H1 (cell line): ENCODE measurements around the gene MIER2. TPM values are rescaled to one million over a fixed set of nuclear protein-coding genes. Genes with fewer than 3 reads are reported as not detected.

Source experiments
- CTCF ChIA-PET: fragments of 300-600 bp; sonication (Branson Sonifier 250); formaldehyde crosslinking; loops from one replicate; lab custom pipeline; 2021; ENCODE audit not compliant: partially characterized antibody; lab: Charles Lee
- POLR2A ChIA-PET: fragments of 300-600 bp; sonication (Branson Sonifier 250); formaldehyde crosslinking; loops from one replicate; lab custom pipeline; 2021; ENCODE audit warnings: inconsistent platforms; ENCODE audit not compliant: partially characterized antibody; lab: Charles Lee
- DNase-seq, 2 experiments: peaks; one replicate each; pipeline versions ENCODE4 v3.0.0 to v3.0.0-alpha.2; 2010 to 2022; ENCODE audit warnings: low spot score in 2 of 2, low read depth in 1 of 2, mixed read lengths in 1 of 2
- FAIRE-seq: peaks from 2 replicates; lab custom pipeline; 2011; peaks lifted over from hg19 to GRCh38; lab: Jason Lieb, UNC
- H2AFZ ChIP-seq: 2 replicates; pipeline ENCODE4 v1.8.1; 2012; ENCODE audit warnings: low read length, inconsistent platforms
- H2AK5ac ChIP-seq: 2 replicates; pipeline ENCODE4 v1.6.1; 2013; ENCODE audit warnings: low read depth, low read length
- H2BK120ac ChIP-seq: replicated peaks from 2 replicates; pipeline ENCODE3; 2013; ENCODE audit warnings: low read depth, low read length, inconsistent platforms
- H2BK12ac ChIP-seq: 2 replicates; pipeline ENCODE4 v1.6.1; 2013; ENCODE audit warnings: low read depth, low read length
- H2BK15ac ChIP-seq: 2 replicates; pipeline ENCODE4 v1.6.1; 2013; ENCODE audit warnings: low read length
- H2BK20ac ChIP-seq: 2 replicates; pipeline ENCODE4 v1.6.1; 2013; ENCODE audit warnings: low read length
- H2BK5ac ChIP-seq: 2 replicates; pipeline ENCODE4 v1.6.1; 2013; ENCODE audit warnings: low read depth, low read length
- H3K14ac ChIP-seq: 2 replicates; pipeline ENCODE4 v1.6.1; 2013; ENCODE audit warnings: inconsistent platforms; ENCODE audit not compliant: insufficient read length
- H3K18ac ChIP-seq: 2 replicates; pipeline ENCODE4 v1.6.1; 2013; ENCODE audit warnings: low read length; ENCODE audit errors: extremely low read depth
- H3K23ac ChIP-seq: 2 replicates; pipeline ENCODE4 v1.6.1; 2013; ENCODE audit warnings: inconsistent platforms; ENCODE audit not compliant: insufficient read length
- H3K23me2 ChIP-seq: 2 replicates; pipeline ENCODE4 v1.6.1; 2013; ENCODE audit warnings: low read depth, low read length
- H3K27ac ChIP-seq: 2 replicates; pipeline ENCODE4 v1.6.1; 2011; ENCODE audit warnings: low read depth, low read length, inconsistent platforms
- H3K27me3 ChIP-seq, 4 experiments: replicated peaks in 1 of 4; 1 replicate in 1 of 4; 2 replicates in 3 of 4; pipeline versions ENCODE4 v1.6.1 to v1.8.1; 2011 to 2013; ENCODE audit warnings: low read length in 3 of 4, mild to moderate bottlenecking in 3 of 4, inconsistent platforms in 2 of 4, mixed read lengths in 2 of 4, moderate library complexity in 1 of 4; ENCODE audit not compliant: control insufficient read depth in 3 of 4, insufficient read depth in 3 of 4; ENCODE audit errors: extremely low read depth in 1 of 4
- H3K36me3 ChIP-seq, 4 experiments: 2 replicates each; pipeline versions ENCODE4 v1.6.1 to v1.8.1; 2011 to 2013; ENCODE audit warnings: mild to moderate bottlenecking in 4 of 4, low read length in 3 of 4, moderate library complexity in 2 of 4, control low read depth in 1 of 4, inconsistent platforms in 1 of 4; ENCODE audit not compliant: insufficient read depth in 4 of 4, control insufficient read depth in 2 of 4
- H3K4ac ChIP-seq: replicated peaks from 2 replicates; pipeline ENCODE3; 2013; ENCODE audit warnings: low read length, low read depth, mixed read lengths, inconsistent platforms; ENCODE audit not compliant: insufficient read length
- H3K4me1 ChIP-seq, 4 experiments: replicated peaks in 1 of 4; 1 replicate in 1 of 4; 2 replicates in 3 of 4; pipeline versions ENCODE4 v1.6.1 to v1.8.1; 2011 to 2013; ENCODE audit warnings: low read length in 3 of 4, inconsistent platforms in 2 of 4, mixed read lengths in 1 of 4; ENCODE audit not compliant: insufficient read depth in 4 of 4, control insufficient read depth in 3 of 4
- H3K4me2 ChIP-seq, 2 experiments: 2 replicates each; pipeline versions ENCODE4 v1.6.1 to v1.8.1; 2011 to 2013; ENCODE audit warnings: low read depth in 2 of 2, low read length in 2 of 2, control low read depth in 1 of 2, inconsistent platforms in 1 of 2, mild to moderate bottlenecking in 1 of 2; ENCODE audit not compliant: insufficient read depth in 1 of 2
- H3K4me3 ChIP-seq, 4 experiments: fragments of 200-600, 300-600 bp in 1 of 4; sonication (generic), shearing (Covaris generic), sonication (Bioruptor Twin) in 1 of 4; 2 replicates each; pipeline versions ENCODE4 v1.5.1 to v1.8.1; 2011 to 2016; ENCODE audit warnings: low read length in 4 of 4, low read depth in 3 of 4, control low read depth in 2 of 4, inconsistent platforms in 2 of 4, mild to moderate bottlenecking in 2 of 4, mixed read lengths in 1 of 4, moderate library complexity in 1 of 4; ENCODE audit not compliant: insufficient read depth in 2 of 4; ENCODE audit errors: extremely low read depth in 1 of 4
- H3K56ac ChIP-seq: replicated peaks from 2 replicates; pipeline ENCODE3; 2013; ENCODE audit warnings: low read depth, mild to moderate bottlenecking, mixed read lengths, low read length, inconsistent platforms; ENCODE audit not compliant: insufficient read length
- H3K79me1 ChIP-seq: 2 replicates; pipeline ENCODE4 v1.6.1; 2013; ENCODE audit warnings: low read depth, low read length, control low read depth
- H3K79me2 ChIP-seq, 2 experiments: 2 replicates each; pipeline versions ENCODE4 v1.6.1 to v1.8.1; 2012 to 2013; ENCODE audit warnings: low read length in 2 of 2, mild to moderate bottlenecking in 2 of 2, inconsistent platforms in 1 of 2; ENCODE audit not compliant: insufficient read depth in 2 of 2, control insufficient read depth in 1 of 2
- H3K9ac ChIP-seq, 4 experiments: replicated peaks in 1 of 4; 1 replicate in 1 of 4; 2 replicates in 3 of 4; pipeline versions ENCODE4 v1.6.1 to v1.8.1; 2011 to 2013; ENCODE audit warnings: low read depth in 3 of 4, low read length in 3 of 4, control low read depth in 2 of 4, mild to moderate bottlenecking in 2 of 4, moderate library complexity in 2 of 4, inconsistent platforms in 1 of 4; ENCODE audit errors: extremely low read depth in 1 of 4
- H3K9me3 ChIP-seq, 2 experiments: 2 replicates each; pipeline versions ENCODE4 v1.6.1 to v1.8.1; 2012 to 2013; ENCODE audit warnings: mild to moderate bottlenecking in 2 of 2, moderate library complexity in 2 of 2, control low read depth in 1 of 2, inconsistent platforms in 1 of 2, low read depth in 1 of 2, low read length in 1 of 2, mixed read lengths in 1 of 2; ENCODE audit not compliant: insufficient read depth in 2 of 2
- H4K20me1 ChIP-seq, 2 experiments: replicated peaks in 1 of 2; 2 replicates each; pipeline versions ENCODE3 to v1.8.1; 2011 to 2013; ENCODE audit warnings: inconsistent platforms in 2 of 2, low read length in 2 of 2, mild to moderate bottlenecking in 1 of 2; ENCODE audit not compliant: insufficient read depth in 2 of 2, control insufficient read depth in 1 of 2
- H4K5ac ChIP-seq: 2 replicates; pipeline ENCODE4 v1.6.1; 2013; ENCODE audit warnings: low read length, low read depth, mixed read lengths, inconsistent platforms; ENCODE audit not compliant: insufficient read length
- H4K8ac ChIP-seq: 2 replicates; pipeline ENCODE4 v1.8.0; 2013; ENCODE audit warnings: mild to moderate bottlenecking, moderate library complexity, low read length, inconsistent platforms; ENCODE audit not compliant: insufficient read depth; ENCODE audit errors: extremely low read depth
- H4K91ac ChIP-seq: replicated peaks from 2 replicates; pipeline ENCODE3; 2013; ENCODE audit warnings: low read length, mixed read lengths, inconsistent platforms; ENCODE audit not compliant: insufficient read length
- ASH2L ChIP-seq: fragments of 200-600, 300-600 bp; sonication (generic); IDR thresholded peaks from one replicate; pipeline ENCODE4 v1.7.1; 2017; ENCODE audit warnings: low read length
- EGR1 ChIP-seq: IDR thresholded peaks from 2 replicates; pipeline ENCODE4 v1.6.1; 2011; ENCODE audit warnings: low read depth, low read length, borderline replicate concordance
- EZH2 ChIP-seq: fragments of 200-600 bp; sonication (generic); IDR thresholded peaks from 2 replicates; pipeline ENCODE4 v1.7.1; 2012; ENCODE audit warnings: low read depth, mild to moderate bottlenecking, moderate library complexity, low read length, inconsistent platforms; ENCODE audit not compliant: severe bottlenecking
- JUN ChIP-seq: IDR thresholded peaks from 2 replicates; pipeline ENCODE4 v1.6.1; 2011; ENCODE audit warnings: low read depth, mild to moderate bottlenecking, improper control_type of control experiment, low read length
- KDM1A ChIP-seq: fragments of 200-600, 300-600 bp; sonication (generic); IDR thresholded peaks from 2 replicates; pipeline ENCODE4 v1.7.1; 2016; ENCODE audit warnings: mild to moderate bottlenecking, low read length, borderline replicate concordance
- RAD21 ChIP-seq, 2 experiments: IDR thresholded peaks in 1 of 2; conservative IDR thresholded peaks in 1 of 2; 2 replicates each; pipeline ENCODE4 v1.6.1; 2011; ENCODE audit warnings: low read depth in 2 of 2, low read length in 2 of 2, improper control_type of control experiment in 1 of 2, inconsistent platforms in 1 of 2, mild to moderate bottlenecking in 1 of 2, moderate library complexity in 1 of 2
- SIRT6 ChIP-seq: IDR thresholded peaks from one replicate; pipeline ENCODE4 v1.7.1; 2012; ENCODE audit warnings: low read length, inconsistent platforms
- SRF ChIP-seq: IDR thresholded peaks from 2 replicates; pipeline ENCODE4 v1.6.1; 2011; ENCODE audit warnings: mild to moderate bottlenecking, low read depth, low read length, moderate library complexity
- TAF7 ChIP-seq: optimal IDR thresholded peaks from 2 replicates; pipeline ENCODE3; 2011; ENCODE audit warnings: low read depth, mild to moderate bottlenecking, inconsistent platforms, low read length, moderate library complexity, borderline replicate concordance
- WGBS, 2 experiments: shearing (Covaris generic) in 1 of 2; methylation state at CpG; one replicate each; pipeline versions ENCODE4 v1.1.6 to v1.1.7; 2013 to 2015; ENCODE audit warnings: low lambda C conversion rate in 2 of 2, mixed read lengths in 2 of 2, inconsistent platforms in 1 of 2, low coverage in 1 of 2, missing lambda C conversion rate in 1 of 2; ENCODE audit not compliant: insufficient replicate concordance in 2 of 2, insufficient coverage in 1 of 2, insufficient read length in 1 of 2; ENCODE audit errors: extremely low coverage in 1 of 2, missing lambda C conversion rate in 1 of 2; 5-methylcytosine and 5-hydroxymethylcytosine counted together
- polyA plus RNA-seq, 7 experiments: library from polyadenylated mRNA; depleted of rRNA in 3 of 7; stranded (reverse) in 5 of 7; unstranded in 2 of 7; fragments of >200 nt in 5 of 7; fragments of 200-250 nt in 2 of 7; gene quantifications; 1 replicate in 5 of 7; 2 replicates in 1 of 7; 4 replicates in 1 of 7; pipeline versions ENCODE4 v1.2.1 to v1.2.3, GENCODE V29; 2011 to 2013; ENCODE audit warnings: missing spikeins in 2 of 7, mixed read lengths in 2 of 7
- total RNA-seq: library from RNA; stranded (reverse); fragmentation: NEBNext Ultra II Directional; extraction: Animal tissue kit (Norgen Biotek cat#: 25700); gene quantifications from 2 replicates; pipeline ENCODE4 v1.2.1, GENCODE V29; 2021
- TF ChIP-seq, protein P1 (sequence below): IDR thresholded peaks from 2 replicates; pipeline ENCODE4 v1.6.1; 2012; ENCODE audit warnings: inconsistent platforms
- TF ChIP-seq, protein P2 (sequence below): IDR thresholded peaks from 2 replicates; pipeline ENCODE4 v1.6.1; 2012; ENCODE audit warnings: low read length, inconsistent platforms

MIER2 gene
- total and polyA plus RNA-seq, 2 of the 8 experiments (the other 6 are each of a cell fraction or from before 2014, with no cell fraction given): 30.3 to 48.3 TPM

DNA sequence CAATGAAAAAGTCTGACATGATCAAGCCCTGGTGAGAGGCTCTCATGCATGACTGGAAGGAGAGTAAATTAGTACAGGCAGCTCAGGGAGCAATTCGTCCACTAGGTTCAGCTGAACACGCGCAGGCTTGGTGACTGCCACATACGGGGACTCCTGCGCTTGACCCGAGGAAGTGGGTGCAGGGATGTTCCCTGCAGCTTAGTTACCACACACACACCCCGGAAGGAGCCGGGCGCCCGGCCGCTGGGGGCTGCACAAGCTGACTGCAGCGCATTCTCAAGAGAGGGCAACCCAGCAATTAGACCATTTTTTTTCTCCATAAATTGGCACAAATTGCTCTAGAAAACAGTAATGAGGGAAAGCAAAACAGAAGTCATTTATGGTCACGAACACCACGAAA lies 23.0 kb upstream of the MIER2 start:
- Histone ChIP-seq H3K4ac (no peak overlapping the region), H3K9me3 (no peaks in the 10 kb centered on the region; a peak in 1 of 4 replicates), H3K79me1 (no peaks in the 10 kb centered on the region), H4K20me1 (peaks cover 0 to 2% of the 10 kb centered on the region in 2 experiments), H4K8ac (no peak overlapping the region), H3K36me3 (no peaks in the 10 kb centered on the region), H2BK120ac (no peak overlapping the region), H3K56ac (no peak overlapping the region), H3K27ac (no peak overlapping the region), H4K91ac (no peak overlapping the region), H2BK5ac (no peak overlapping the region), H3K14ac (no peak overlapping the region), H3K79me2 (no peaks in the 10 kb centered on the region), H2BK12ac (no peak overlapping the region), H3K9ac (no peak overlapping the region), H3K18ac (no peak overlapping the region), H3K4me3 (no peak overlapping the region), H3K27me3 (no peaks in the 10 kb centered on the region; a peak in 1 of 7 replicates), H3K4me1 (no peaks in the 10 kb centered on the region), H3K4me2 (no peak overlapping the region), H4K5ac (no peak overlapping the region), H3K23me2 (no peaks in the 10 kb centered on the region), H3K23ac (no peak overlapping the region), H2BK20ac (no peak overlapping the region), H2AFZ (no peak overlapping the region), H2BK15ac (no peak overlapping the region), H2AK5ac (no peak overlapping the region)
- 94% methylated on average over 14 of the region's 14 CpGs; no CpG with 5 or more reads in 1 of the 2 experiments for WGBS, 2 experiments
- ChIA-PET POLR2A (interaction anchor here (0.6 to 1.1 kb wide), 2 partner anchors 22 to 24 kb away, joined by 3 to 4 read pairs; no protein-coding TSS in a partner anchor), CTCF (interaction anchor here (1.0 to 4.6 kb wide), 2 partner anchors 17 to 20 kb away, joined by 3 to 25 read pairs; no protein-coding TSS in a partner anchor)
- DNase-seq (no peak), FAIRE-seq (no peak)
- no peak for TF ChIP-seq JUN
- no peak for TF ChIP-seq SIRT6
- TF ChIP-seq KDM1A: no peak
- no peak for TF ChIP-seq EZH2
- TF ChIP-seq TAF7: no peak
- no peak for TF ChIP-seq ASH2L
- TF ChIP-seq RAD21 (IDR thresholded peaks at IDR 0.05 in 1 of 2, conservative IDR thresholded peaks at IDR 0.05 in 1 of 2; ENCODE audit: low read depth in 2 of 2, low read length in 2 of 2): no peak
- TF ChIP-seq, protein P1, sequence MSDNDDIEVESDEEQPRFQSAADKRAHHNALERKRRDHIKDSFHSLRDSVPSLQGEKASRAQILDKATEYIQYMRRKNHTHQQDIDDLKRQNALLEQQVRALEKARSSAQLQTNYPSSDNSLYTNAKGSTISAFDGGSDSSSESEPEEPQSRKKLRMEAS: no peak
- no peak for TF ChIP-seq SRF
- TF ChIP-seq EGR1: no peak
- TF ChIP-seq, protein P2, sequence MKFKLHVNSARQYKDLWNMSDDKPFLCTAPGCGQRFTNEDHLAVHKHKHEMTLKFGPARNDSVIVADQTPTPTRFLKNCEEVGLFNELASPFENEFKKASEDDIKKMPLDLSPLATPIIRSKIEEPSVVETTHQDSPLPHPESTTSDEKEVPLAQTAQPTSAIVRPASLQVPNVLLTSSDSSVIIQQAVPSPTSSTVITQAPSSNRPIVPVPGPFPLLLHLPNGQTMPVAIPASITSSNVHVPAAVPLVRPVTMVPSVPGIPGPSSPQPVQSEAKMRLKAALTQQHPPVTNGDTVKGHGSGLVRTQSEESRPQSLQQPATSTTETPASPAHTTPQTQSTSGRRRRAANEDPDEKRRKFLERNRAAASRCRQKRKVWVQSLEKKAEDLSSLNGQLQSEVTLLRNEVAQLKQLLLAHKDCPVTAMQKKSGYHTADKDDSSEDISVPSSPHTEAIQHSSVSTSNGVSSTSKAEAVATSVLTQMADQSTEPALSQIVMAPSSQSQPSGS: no peak
